ENCODE measurements around the gene COCH.

COCH gene

DNA sequence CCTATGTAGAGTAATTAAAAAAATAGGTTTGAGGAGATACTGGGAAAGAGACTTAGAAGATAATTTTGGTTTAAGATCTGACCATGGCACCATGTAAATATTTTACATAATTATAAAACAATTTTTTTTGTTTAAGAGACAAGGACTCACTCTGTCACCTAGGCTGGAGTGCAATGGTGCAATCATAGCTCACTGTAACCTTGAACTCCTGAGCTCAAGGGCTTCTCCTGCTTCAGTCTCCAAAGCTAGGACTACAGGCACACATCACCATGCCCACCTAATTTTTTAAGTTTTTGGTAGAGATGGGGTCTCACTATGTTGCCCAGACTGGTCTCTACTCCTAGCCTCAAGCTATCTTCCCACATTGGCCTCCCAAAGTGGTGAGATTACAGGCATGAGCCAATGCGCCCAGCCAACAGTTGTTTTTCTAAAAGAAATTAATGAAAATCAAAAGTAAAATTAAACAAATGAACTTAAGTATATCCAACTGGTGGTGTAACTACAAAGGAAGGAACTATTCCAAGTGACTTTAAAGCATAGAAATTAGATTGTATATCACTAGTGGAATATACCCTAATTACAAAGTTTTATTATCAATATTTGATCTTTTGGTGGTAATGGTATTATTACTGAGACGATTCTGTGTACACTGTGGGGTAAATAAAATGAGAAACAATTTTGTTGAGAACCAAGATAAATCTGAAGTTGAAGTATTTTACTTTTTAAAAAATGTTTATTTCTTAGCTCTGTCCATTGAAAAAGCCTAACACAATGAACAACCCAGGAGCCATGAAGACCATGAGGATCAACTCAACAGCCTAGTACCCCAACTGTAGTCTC, 29.1 kb downstream of the COCH start:
- H2BK12ac ChIP-seq (ENCODE audit: low read length in 2 of 2): no peak overlapping the region
- H3K27me3 ChIP-seq (ENCODE audit: control insufficient read depth in 1 of 2, insufficient read depth in 1 of 2, low read length in 2 of 2): no peaks in the 10 kb centered on the region
- H3K36me3 ChIP-seq (ENCODE audit: control insufficient read depth in 1 of 2, insufficient read depth in 2 of 2, low read depth in 1 of 2, low read length in 2 of 2): peaks cover 7 to 86% of the 10 kb centered on the region in 2 experiments
- H4K91ac ChIP-seq (ENCODE audit: low read length): no peak overlapping the region
- H3K27ac ChIP-seq (ENCODE audit: low read length, poor library complexity, severe bottlenecking): no peak overlapping the region
- H2BK120ac ChIP-seq (ENCODE audit: low read depth, low read length): no peak overlapping the region
- H2AFZ ChIP-seq (ENCODE audit: low read depth, low read length): no peak overlapping the region
- no peaks in the 10 kb centered on the region for H3K9me3 ChIP-seq (ENCODE audit: control insufficient read depth, low read length)
- no peak overlapping the region for H2BK5ac ChIP-seq (ENCODE audit: low read depth, low read length, poor library complexity, severe bottlenecking)
- H3K4me1 ChIP-seq (ENCODE audit: control insufficient read depth, insufficient read depth, low read depth, low read length): no peaks in the 10 kb centered on the region
- no peak overlapping the region for H3K4me3 ChIP-seq (ENCODE audit: insufficient read depth in 1 of 2, low read depth in 1 of 2, low read length in 2 of 2)
- WGBS: no CpG with 5 or more reads among the region's 2 CpGs
- DNase-seq: no peak
- H3K79me1 ChIP-seq (replicated peaks; ENCODE audit: low read length, poor library complexity, severe bottlenecking): peaks cover 12% of the 10 kb centered on the region
- H2BK15ac ChIP-seq (ENCODE audit: low read depth, poor library complexity, severe bottlenecking): no peak overlapping the region
- H3K9ac ChIP-seq (ENCODE audit: low read length): no peak overlapping the region
- no peak overlapping the region for H2AK5ac ChIP-seq (ENCODE audit: low read length, severe bottlenecking)
- peak overlapping the region in 1 of 2 experiments; percentile 8 for H3K14ac ChIP-seq (ENCODE audit: low read length in 2 of 2)
- H3K23ac ChIP-seq (ENCODE audit: low read length in 2 of 2): no peak overlapping the region
- no peak overlapping the region for H3K4ac ChIP-seq (ENCODE audit: low read depth in 1 of 2, low read length in 2 of 2)
- H3K4me2 ChIP-seq (ENCODE audit: low read length, poor library complexity, severe bottlenecking): no peak overlapping the region
- H3K18ac ChIP-seq (ENCODE audit: low read depth in 1 of 2, low read length in 2 of 2): no peak overlapping the region
- no peak overlapping the region for H4K8ac ChIP-seq (ENCODE audit: low read length)

DNA sequence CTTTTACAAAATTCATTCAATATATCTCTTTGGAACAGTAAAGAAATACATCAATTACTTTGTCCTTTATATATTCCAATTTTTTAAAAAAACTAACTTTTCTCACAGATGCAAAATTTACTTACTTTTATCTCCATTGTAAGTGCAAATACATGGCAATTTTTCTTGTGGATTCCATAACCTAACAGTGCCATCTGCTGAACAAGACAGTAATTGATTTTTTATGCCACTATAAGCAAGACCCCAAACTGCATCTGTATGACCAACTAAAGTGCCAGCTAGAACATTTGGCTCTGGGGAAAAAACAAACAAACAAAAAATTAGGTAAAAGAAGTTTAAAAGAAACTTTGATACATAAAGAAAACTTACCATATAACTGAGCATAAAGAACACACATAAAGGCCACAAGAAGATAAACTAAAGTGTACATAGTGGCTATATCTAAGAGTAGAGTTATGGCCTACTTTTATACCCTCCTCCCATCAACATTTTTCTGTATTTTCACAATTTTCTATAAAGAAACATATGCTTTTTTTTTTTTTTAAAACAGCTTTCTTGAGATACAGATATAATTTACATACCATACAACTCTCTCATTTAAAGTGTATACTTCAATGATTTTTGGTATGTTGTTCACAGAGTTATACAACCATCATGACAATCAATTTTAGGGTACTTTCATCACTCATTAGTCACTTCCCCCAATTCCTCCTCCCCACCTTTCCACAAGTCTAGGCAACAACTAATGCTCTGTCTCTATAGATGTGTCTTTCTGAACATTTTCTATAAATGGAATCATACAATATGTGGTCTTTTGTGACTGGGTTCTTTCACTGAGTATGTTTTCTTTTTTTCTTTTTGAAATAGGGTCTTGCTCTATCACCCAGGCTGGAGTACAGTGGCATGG, 32.6 kb downstream of the COCH start:
- no peak overlapping the region for H3K4me2 ChIP-seq (ENCODE audit: low read length, poor library complexity, severe bottlenecking)
- H3K27ac ChIP-seq (ENCODE audit: low read length, poor library complexity, severe bottlenecking): no peak overlapping the region
- no peak overlapping the region for H2BK12ac ChIP-seq (ENCODE audit: low read length in 2 of 2)
- no peak overlapping the region for H2BK5ac ChIP-seq (ENCODE audit: low read depth, low read length, poor library complexity, severe bottlenecking)
- H3K4me1 ChIP-seq (ENCODE audit: control insufficient read depth, insufficient read depth, low read depth, low read length): no peaks in the 10 kb centered on the region
- peak; percentile 26 for DNase-seq
- no peak overlapping the region for H3K4me3 ChIP-seq (ENCODE audit: insufficient read depth in 1 of 2, low read depth in 1 of 2, low read length in 2 of 2)
- H3K79me1 ChIP-seq (replicated peaks; ENCODE audit: low read length, poor library complexity, severe bottlenecking): peaks cover 15% of the 10 kb centered on the region
- peaks cover 9 to 97% of the 10 kb centered on the region in 2 experiments for H3K36me3 ChIP-seq (ENCODE audit: control insufficient read depth in 1 of 2, insufficient read depth in 2 of 2, low read depth in 1 of 2, low read length in 2 of 2)
- H3K27me3 ChIP-seq (ENCODE audit: control insufficient read depth in 1 of 2, insufficient read depth in 1 of 2, low read length in 2 of 2): no peaks in the 10 kb centered on the region
- no peak overlapping the region for H2AK5ac ChIP-seq (ENCODE audit: low read length, severe bottlenecking)
- no peaks in the 10 kb centered on the region for H3K9me3 ChIP-seq (ENCODE audit: control insufficient read depth, low read length)
- no peak overlapping the region for H3K23ac ChIP-seq (ENCODE audit: low read length in 2 of 2)
- H4K8ac ChIP-seq (ENCODE audit: low read length): no peak overlapping the region
- no peak overlapping the region for H2AFZ ChIP-seq (ENCODE audit: low read depth, low read length)
- H3K14ac ChIP-seq (ENCODE audit: low read length in 2 of 2): no peak overlapping the region
- no peak overlapping the region for H3K18ac ChIP-seq (ENCODE audit: low read depth in 1 of 2, low read length in 2 of 2)
- H3K4ac ChIP-seq (ENCODE audit: low read depth in 1 of 2, low read length in 2 of 2): no peak overlapping the region
- H2BK15ac ChIP-seq (ENCODE audit: low read depth, poor library complexity, severe bottlenecking): no peak overlapping the region
- no peak overlapping the region for H4K91ac ChIP-seq (ENCODE audit: low read length)
- no peak overlapping the region for H2BK120ac ChIP-seq (ENCODE audit: low read depth, low read length)
- no peak overlapping the region for H3K9ac ChIP-seq (ENCODE audit: low read length)

DNA sequence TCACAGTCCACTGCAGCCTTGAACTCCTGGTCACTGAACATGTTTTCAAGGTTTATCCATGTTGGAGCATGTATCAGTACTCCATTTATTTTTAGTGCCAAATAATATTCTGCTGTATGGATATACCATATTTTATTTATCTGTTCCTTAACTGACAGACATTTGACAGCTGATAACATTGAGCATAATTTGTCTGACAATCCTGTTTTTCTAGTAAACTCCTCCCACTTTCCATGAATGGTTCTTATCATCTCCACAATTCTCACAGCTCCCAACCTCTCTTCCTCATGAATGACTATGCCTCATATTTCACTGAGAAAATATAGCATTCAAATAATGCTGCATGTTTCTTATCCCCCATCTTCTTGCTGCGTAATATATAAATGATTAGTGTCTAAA, 33.3 kb downstream of the COCH start:
- Histone ChIP-seq H2AK5ac (ENCODE audit: low read length, severe bottlenecking) (no peak overlapping the region), H3K18ac (ENCODE audit: low read depth in 1 of 2, low read length in 2 of 2) (no peak overlapping the region), H2BK12ac (ENCODE audit: low read length in 2 of 2) (no peak overlapping the region), H4K8ac (ENCODE audit: low read length) (no peak overlapping the region), H3K36me3 (ENCODE audit: control insufficient read depth in 1 of 2, insufficient read depth in 2 of 2, low read depth in 1 of 2, low read length in 2 of 2) (peaks cover 9 to 93% of the 10 kb centered on the region in 2 experiments), H2BK5ac (ENCODE audit: low read depth, low read length, poor library complexity, severe bottlenecking) (no peak overlapping the region), H3K27me3 (ENCODE audit: control insufficient read depth in 1 of 2, insufficient read depth in 1 of 2, low read length in 2 of 2) (no peaks in the 10 kb centered on the region), H3K4me3 (ENCODE audit: insufficient read depth in 1 of 2, low read depth in 1 of 2, low read length in 2 of 2) (no peak overlapping the region), H3K14ac (ENCODE audit: low read length in 2 of 2) (no peak overlapping the region), H3K27ac (ENCODE audit: low read length, poor library complexity, severe bottlenecking) (no peak overlapping the region), H3K9me3 (ENCODE audit: control insufficient read depth, low read length) (no peaks in the 10 kb centered on the region), H3K23ac (ENCODE audit: low read length in 2 of 2) (no peak overlapping the region), H2AFZ (ENCODE audit: low read depth, low read length) (no peak overlapping the region), H2BK120ac (ENCODE audit: low read depth, low read length) (no peak overlapping the region), H3K4me1 (ENCODE audit: control insufficient read depth, insufficient read depth, low read depth, low read length) (no peaks in the 10 kb centered on the region), H3K4ac (ENCODE audit: low read depth in 1 of 2, low read length in 2 of 2) (no peak overlapping the region), H3K9ac (ENCODE audit: low read length) (no peak overlapping the region), H3K4me2 (ENCODE audit: low read length, poor library complexity, severe bottlenecking) (no peak overlapping the region), H3K79me1 (replicated peaks; ENCODE audit: low read length, poor library complexity, severe bottlenecking) (peaks cover 15% of the 10 kb centered on the region), H4K91ac (ENCODE audit: low read length) (no peak overlapping the region), H2BK15ac (ENCODE audit: low read depth, poor library complexity, severe bottlenecking) (no peak overlapping the region)
- 100% methylated on average over 1 of the region's 1 CpG for WGBS
- no peak for DNase-seq

DNA sequence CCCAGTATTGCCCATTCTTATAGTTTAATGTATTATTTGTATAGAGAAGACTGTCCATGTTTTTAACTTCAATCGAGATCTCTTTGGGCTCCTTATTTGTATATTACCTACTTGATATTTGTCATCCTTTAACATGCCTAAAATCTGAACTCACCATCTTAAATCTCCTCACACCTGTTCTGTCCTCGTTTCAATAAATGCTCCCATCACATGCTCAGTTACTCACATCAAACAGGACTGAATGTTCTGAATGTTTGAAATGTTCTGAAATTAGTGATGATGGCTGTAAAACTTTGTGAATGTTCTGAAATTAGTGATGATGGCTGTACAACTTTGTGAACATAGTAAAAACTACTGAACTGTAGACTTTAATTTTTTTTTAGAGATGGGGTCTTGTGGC, 34.5 kb downstream of the COCH start:
- 100% methylated on average over 1 of the region's 2 CpGs for WGBS

More for the DNA sequence above, 34.5 kb downstream of the COCH start:
- Histone ChIP-seq H3K9ac (ENCODE audit: low read length) (no peak overlapping the region), H3K36me3 (ENCODE audit: control insufficient read depth in 1 of 2, insufficient read depth in 2 of 2, low read depth in 1 of 2, low read length in 2 of 2) (peaks cover 9 to 82% of the 10 kb centered on the region in 2 experiments), H3K27me3 (ENCODE audit: control insufficient read depth in 1 of 2, insufficient read depth in 1 of 2, low read length in 2 of 2) (no peaks in the 10 kb centered on the region), H3K4me1 (ENCODE audit: control insufficient read depth, insufficient read depth, low read depth, low read length) (no peaks in the 10 kb centered on the region), H3K18ac (ENCODE audit: low read depth in 1 of 2, low read length in 2 of 2) (no peak overlapping the region), H3K79me1 (replicated peaks; ENCODE audit: low read length, poor library complexity, severe bottlenecking) (peaks cover 12% of the 10 kb centered on the region), H3K4ac (ENCODE audit: low read depth in 1 of 2, low read length in 2 of 2) (no peak overlapping the region), H2BK5ac (ENCODE audit: low read depth, low read length, poor library complexity, severe bottlenecking) (no peak overlapping the region), H3K14ac (ENCODE audit: low read length in 2 of 2) (no peak overlapping the region), H4K91ac (ENCODE audit: low read length) (no peak overlapping the region), H3K27ac (ENCODE audit: low read length, poor library complexity, severe bottlenecking) (no peak overlapping the region), H3K23ac (ENCODE audit: low read length in 2 of 2) (no peak overlapping the region), H2BK15ac (ENCODE audit: low read depth, poor library complexity, severe bottlenecking) (no peak overlapping the region), H3K9me3 (ENCODE audit: control insufficient read depth, low read length) (no peaks in the 10 kb centered on the region), H2BK12ac (ENCODE audit: low read length in 2 of 2) (no peak overlapping the region), H2AFZ (ENCODE audit: low read depth, low read length) (no peak overlapping the region), H3K4me2 (ENCODE audit: low read length, poor library complexity, severe bottlenecking) (no peak overlapping the region), H4K8ac (ENCODE audit: low read length) (no peak overlapping the region), H2BK120ac (ENCODE audit: low read depth, low read length) (no peak overlapping the region), H2AK5ac (ENCODE audit: low read length, severe bottlenecking) (no peak overlapping the region), H3K4me3 (ENCODE audit: insufficient read depth in 1 of 2, low read depth in 1 of 2, low read length in 2 of 2) (no peak overlapping the region)
- DNase-seq: no peak

All from mesenchymal stem cell (in vitro differentiated cells and primary cell).